Stomach smooth muscle (tissue), 2 donors: ENCODE results near the gene UBE3A.

ENCODE experiments used
- H3K27ac ChIP-seq: one replicate; pipeline ENCODE4 v1.7.0; 2013; ENCODE audit warnings: mild to moderate bottlenecking, low read length, inconsistent platforms
- H3K27me3 ChIP-seq, 2 donors: one replicate each; pipeline ENCODE4 v1.7.0; 2013; ENCODE audit warnings: low read length in 2 of 2; ENCODE audit not compliant: insufficient read depth in 2 of 2, control insufficient read depth in 1 of 2
- H3K36me3 ChIP-seq, 2 donors: one replicate each; pipeline ENCODE4 v1.7.0; 2013; ENCODE audit warnings: low read length in 2 of 2; ENCODE audit not compliant: control insufficient read depth in 2 of 2, insufficient read depth in 2 of 2
- H3K4me1 ChIP-seq: one replicate; pipeline ENCODE4 v1.7.0; 2013; ENCODE audit warnings: low read length; ENCODE audit not compliant: control insufficient read depth, insufficient read depth
- H3K4me3 ChIP-seq, 2 donors: one replicate each; pipeline ENCODE4 v1.7.0; 2013; ENCODE audit warnings: low read length in 2 of 2
- H3K9ac ChIP-seq, 2 donors: one replicate each; pipeline ENCODE4 v1.7.0; 2013; ENCODE audit warnings: low read length in 2 of 2, mild to moderate bottlenecking in 1 of 2
- H3K9me3 ChIP-seq, 2 donors: one replicate each; pipeline ENCODE4 v1.7.0; 2013; ENCODE audit warnings: low read length in 2 of 2; ENCODE audit not compliant: control insufficient read depth in 2 of 2
- donor health status: healthy.
- donor health status: Pancreatic carcinoma.

UBE3A gene

DNA sequence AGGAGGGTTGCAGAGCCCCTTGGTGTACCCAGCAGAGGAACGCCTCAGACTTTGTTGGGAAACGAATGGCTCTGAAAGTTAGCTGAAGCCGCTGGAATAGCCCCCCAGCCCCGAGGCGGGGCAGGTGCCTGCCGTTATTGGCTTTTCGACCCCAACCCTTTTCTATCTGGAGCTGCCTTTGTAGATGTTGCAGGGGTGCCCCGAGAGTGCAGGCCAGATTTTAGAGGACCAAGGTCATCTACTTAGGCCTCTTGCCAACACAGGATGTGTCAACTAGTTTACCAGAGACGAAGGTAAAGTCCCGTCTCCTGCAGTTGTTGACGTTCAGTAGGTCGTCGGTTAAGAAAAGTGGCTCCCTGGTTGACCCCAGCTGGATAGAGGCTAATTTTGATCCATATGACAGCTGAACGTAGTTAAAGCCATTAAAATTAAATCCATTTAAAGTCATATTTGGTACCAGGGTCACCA lies 579 bp upstream of the UBE3A start:
- no peaks in the 10 kb centered on the region for H3K36me3 ChIP-seq
- H3K27me3 ChIP-seq, result no peaks in the 10 kb centered on the region
- H3K9me3 ChIP-seq, result no peaks in the 10 kb centered on the region
- H3K9ac ChIP-seq, result peak overlapping the region; percentile 83 to 91
- peak overlapping the region; percentile 84 for H3K27ac ChIP-seq
- H3K4me3 ChIP-seq, result peak overlapping the region; percentile 75 to 83
- H3K4me1 ChIP-seq, result peaks cover 5% of the 10 kb centered on the region

DNA sequence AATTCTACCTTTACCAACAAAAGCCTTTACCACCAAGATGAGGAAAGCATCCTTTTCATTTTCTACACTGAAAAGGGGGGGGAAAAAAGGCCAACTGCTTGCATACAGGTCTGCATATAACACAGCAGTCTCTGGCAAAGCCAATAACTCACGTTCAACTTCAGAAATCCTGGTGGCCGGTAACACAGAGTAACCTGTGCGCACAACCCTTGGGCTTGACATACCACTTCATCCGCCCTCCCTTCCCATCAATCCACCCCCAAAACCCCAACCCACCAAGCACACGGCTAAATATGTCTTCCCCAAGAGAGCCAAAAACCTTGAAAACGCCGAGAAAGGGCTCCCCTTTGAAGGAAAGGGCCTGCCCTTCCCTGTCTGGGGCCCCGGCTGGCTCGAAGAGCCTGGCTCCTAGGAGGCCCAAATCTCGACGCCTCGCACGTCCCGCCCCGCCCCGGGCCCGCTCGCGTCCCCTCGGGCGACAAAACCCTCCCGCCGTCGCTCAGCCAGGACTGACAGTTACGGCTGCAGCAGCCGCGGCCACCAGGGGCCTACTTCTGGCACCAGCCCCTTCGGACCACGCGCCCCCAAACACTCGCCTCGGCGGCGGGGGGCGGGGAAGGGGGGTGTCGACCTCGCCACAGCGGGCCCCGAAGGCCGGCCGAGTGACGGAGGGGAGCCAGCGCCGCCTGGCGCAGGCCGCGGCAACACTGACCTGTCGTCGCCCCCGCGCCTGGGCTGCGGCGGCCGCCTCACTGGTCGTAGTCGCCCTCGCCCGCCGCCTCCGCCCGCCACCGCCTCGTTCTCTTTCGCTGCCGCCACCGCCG lies 835 bp downstream of the UBE3A start:
- Histone ChIP-seq H3K27ac (peak overlapping the region; percentile 89), H3K36me3 (no peaks in the 10 kb centered on the region), H3K9me3 (no peaks in the 10 kb centered on the region), H3K4me1 (peaks cover 5% of the 10 kb centered on the region), H3K9ac (peak overlapping the region; percentile 86 to 88), H3K27me3 (no peaks in the 10 kb centered on the region), H3K4me3 (peak overlapping the region; percentile 78 to 83)

DNA sequence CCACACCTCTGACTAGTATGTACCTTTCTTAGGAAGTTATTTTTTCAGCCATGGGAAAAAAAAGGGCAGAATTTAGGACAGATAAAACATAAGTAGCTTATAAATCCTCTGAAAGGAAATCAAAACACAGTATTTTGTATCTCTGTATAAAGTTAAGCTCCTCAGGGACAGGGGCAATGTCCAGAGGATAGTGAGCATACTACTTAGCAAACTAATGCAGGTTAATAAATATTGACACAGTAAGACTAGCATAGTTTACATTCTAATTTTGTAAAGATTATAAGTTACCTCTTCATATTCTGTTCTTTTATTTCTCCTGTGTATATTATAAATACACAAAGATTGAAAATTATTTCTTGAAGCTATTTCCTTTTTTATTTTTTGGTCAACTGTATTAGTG lies 2.1 kb downstream of the UBE3A start:
- H3K27ac ChIP-seq, result no peak overlapping the region
- no peaks in the 10 kb centered on the region for H3K9me3 ChIP-seq
- H3K27me3 ChIP-seq, result no peaks in the 10 kb centered on the region
- H3K36me3 ChIP-seq, result no peaks in the 10 kb centered on the region
- peak overlapping the region in 1 of 2 donors; percentile 78 for H3K4me3 ChIP-seq
- peak overlapping the region in 1 of 2 donors; percentile 88 for H3K9ac ChIP-seq
- H3K4me1 ChIP-seq, result peaks cover 8% of the 10 kb centered on the region

DNA sequence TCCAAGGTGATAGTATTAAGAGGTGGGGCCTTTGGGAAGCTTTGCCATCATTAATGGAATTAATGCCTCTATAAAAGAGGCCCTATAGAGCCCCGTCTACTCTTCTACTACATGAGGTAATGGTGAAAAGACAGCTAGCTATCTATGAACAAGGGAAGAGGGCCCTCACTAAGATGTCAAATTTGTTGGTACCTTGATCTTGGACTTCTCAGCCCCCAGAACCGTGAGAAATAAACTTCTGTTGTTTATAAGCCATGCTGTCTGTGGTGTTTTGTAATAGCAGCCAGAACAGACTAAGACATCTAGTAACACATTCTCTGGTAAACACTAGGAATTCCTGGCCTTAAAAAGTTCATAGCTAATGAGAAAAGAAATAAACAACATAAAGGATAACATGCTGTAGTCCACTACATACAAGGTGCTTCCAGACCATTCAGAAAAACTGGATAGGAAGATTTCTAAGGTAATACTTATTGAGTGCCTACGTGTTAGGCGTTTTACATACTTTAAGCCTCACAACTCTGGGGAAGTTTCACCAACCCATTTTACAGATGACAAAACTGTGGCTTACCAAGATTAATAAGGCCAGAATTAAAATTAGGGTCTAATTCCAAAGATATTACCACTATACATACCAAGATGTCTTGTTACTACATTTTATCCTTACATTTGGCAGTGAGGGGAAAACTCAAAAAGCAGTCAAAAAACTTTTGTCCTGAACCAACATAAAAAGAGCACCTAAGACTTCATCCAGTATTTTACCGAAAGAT lies 3.2 kb downstream of the UBE3A start:
- no peaks in the 10 kb centered on the region for H3K9me3 ChIP-seq
- no peak overlapping the region for H3K9ac ChIP-seq
- H3K4me3 ChIP-seq, result peak overlapping the region in 1 of 2 donors; percentile 35
- no peaks in the 10 kb centered on the region for H3K36me3 ChIP-seq
- H3K4me1 ChIP-seq, result peaks cover 8% of the 10 kb centered on the region
- no peak overlapping the region for H3K27ac ChIP-seq
- H3K27me3 ChIP-seq, result no peaks in the 10 kb centered on the region

DNA sequence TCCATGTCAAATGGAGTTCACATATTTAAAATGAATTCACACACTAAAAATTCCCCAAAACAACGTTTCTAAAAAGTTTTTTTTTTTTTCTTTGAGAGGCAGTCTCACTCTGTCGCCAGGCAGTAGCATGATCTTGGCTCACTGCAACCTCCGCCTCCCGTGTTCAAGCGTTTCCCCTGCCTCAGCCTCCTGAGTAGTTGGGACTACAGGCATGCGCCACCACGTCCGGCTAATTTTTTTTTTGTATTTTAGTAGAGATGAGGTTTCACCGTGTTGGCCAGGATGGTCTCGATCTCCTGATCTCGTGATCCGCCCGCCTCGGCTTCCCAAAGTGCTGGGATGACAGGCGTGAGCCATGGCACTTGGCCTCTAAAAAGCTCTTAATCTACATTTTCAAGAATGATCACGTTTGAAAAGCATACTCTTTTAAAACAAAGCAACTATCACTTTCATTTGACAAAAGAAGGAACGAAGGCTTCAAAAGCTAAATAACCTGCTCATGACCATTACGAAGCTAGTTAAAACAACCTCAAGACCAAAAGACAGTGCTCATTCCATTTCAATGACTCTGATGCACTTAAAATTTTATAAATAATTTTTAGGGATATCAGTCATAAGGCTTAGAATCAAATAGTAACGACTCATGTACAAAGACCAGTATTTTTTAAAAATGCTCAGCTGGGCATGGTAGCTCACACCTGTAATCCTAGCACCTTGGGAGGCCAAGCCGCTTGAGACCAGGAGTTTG lies 5.5 kb downstream of the UBE3A start:
- no peaks in the 10 kb centered on the region for H3K27me3 ChIP-seq
- H3K9ac ChIP-seq, result no peak overlapping the region
- H3K9me3 ChIP-seq, result no peaks in the 10 kb centered on the region
- H3K36me3 ChIP-seq, result no peaks in the 10 kb centered on the region
- peaks cover 5% of the 10 kb centered on the region for H3K4me1 ChIP-seq
- H3K4me3 ChIP-seq, result no peak overlapping the region
- no peak overlapping the region for H3K27ac ChIP-seq

DNA sequence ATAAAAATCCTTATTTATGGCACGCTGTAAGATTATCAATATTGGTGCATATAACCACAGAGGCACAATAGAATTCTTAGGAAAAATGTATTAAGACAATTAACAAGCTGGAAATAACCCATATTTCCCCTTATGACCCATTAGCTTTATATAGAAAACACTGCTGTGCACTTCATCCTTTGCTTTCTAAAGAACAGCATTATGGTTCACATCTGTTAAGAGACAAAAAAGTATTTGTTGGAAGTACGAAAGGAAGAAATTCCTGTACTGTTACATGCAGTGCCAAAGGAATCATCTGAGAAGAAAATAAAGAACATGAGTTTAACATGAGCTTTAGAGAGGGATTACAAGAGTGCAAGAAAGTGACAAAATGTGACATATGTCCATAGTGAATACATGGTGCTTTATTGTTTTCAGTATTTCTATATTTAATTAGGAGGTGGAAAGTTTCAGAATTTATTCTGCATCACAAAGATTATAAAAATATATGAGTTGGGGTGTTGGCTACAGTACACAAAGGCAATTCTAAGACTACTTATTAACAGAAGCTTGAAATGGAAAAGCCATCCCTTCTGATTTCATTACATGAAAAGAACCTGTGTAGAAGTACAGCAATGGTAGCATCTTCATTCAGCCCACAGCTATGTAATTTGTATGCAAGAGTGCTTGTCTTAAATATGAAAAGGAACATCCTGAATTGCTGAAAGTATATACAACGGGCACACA lies 6.8 kb downstream of the UBE3A start:
- H3K4me1 ChIP-seq, result peaks cover 3% of the 10 kb centered on the region
- H3K27ac ChIP-seq, result no peak overlapping the region
- no peaks in the 10 kb centered on the region for H3K27me3 ChIP-seq

DNA sequence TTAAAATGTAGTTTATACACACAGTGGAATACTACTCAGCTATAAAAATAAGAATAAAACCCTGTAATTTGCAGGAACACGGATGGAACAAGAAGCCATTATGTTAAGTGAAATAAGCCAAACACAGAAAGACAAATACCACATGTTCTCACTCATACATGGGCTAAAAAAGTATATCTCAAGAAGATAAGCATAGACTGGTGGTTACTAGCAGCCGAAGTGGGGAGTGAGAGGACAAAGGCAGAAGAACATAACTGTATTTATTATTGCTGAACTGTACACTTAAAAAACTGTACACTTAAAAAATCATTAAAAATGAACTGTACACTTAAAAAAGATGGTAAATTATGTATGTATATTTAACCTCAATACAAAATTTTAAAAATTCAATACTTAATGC lies 11.0 kb downstream of the UBE3A start:
- H3K9ac ChIP-seq, result no peak overlapping the region
- H3K4me1 ChIP-seq, result peaks cover 3% of the 10 kb centered on the region
- H3K36me3 ChIP-seq, result no peaks in the 10 kb centered on the region
- H3K27me3 ChIP-seq, result no peaks in the 10 kb centered on the region
- no peaks in the 10 kb centered on the region for H3K9me3 ChIP-seq
- H3K4me3 ChIP-seq, result no peak overlapping the region
- no peak overlapping the region for H3K27ac ChIP-seq

More for the DNA sequence above, 6.8 kb downstream of the UBE3A start:
- H3K36me3 ChIP-seq, result no peaks in the 10 kb centered on the region
- H3K9ac ChIP-seq, result no peak overlapping the region
- no peaks in the 10 kb centered on the region for H3K9me3 ChIP-seq
- H3K4me3 ChIP-seq, result no peak overlapping the region

DNA sequence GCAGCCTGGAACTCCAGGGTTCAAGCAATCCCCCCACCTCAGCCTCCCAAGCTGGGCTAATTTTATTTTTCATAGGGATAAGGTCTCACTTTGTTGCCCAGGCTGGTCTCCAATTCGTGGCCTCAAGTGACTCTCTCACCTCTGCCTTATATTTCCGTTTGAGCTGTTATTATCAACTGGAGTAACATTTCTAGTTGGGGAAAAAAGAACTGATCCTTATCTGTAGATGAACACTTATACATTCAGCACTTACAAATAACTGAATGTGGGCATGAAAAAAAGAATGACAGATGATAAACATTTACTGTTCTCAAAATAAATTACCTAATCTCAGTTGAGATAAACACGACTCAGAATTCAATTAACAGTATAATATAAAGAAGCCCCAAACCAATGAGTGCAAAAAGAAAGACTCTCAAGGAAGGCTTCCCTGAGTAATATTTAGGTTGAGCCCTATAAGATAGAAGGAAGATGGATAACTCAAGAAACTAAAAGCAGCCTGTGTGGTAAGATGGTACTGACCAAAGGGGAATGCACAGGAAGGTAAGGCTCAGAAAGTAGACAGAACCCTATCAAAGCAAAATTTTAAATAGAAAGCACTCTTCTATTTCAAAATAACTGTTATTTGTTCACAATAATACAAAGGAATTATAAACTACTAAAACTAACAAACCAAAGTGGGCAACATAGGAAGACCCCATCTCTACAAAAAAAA lies 11.8 kb downstream of the UBE3A start:
- Histone ChIP-seq H3K4me3 (no peak overlapping the region), H3K9ac (no peak overlapping the region), H3K9me3 (no peaks in the 10 kb centered on the region), H3K36me3 (no peaks in the 10 kb centered on the region), H3K4me1 (no peaks in the 10 kb centered on the region), H3K27ac (no peak overlapping the region), H3K27me3 (no peaks in the 10 kb centered on the region)

DNA sequence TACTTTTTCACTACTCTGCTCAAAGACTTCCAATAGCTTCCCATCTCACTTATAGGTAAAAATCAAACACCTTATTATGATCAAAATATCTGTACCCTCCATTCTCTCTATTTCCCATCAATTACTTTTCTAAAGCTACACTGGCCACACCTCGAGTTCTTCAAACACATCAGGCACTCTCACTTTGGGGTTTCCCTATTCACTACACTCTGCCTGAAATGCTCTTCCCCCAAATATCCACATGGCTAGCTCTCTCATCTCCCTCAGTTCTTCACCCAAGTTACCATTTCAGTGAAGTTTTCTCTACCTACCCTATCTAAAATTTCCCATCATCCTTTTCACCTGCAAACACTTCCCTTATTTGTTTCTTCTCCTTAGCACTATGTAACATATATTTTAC lies 14.8 kb downstream of the UBE3A start:
- Histone ChIP-seq H3K27ac (no peak overlapping the region), H3K4me3 (no peak overlapping the region), H3K9ac (no peak overlapping the region), H3K36me3 (no peaks in the 10 kb centered on the region), H3K4me1 (no peaks in the 10 kb centered on the region), H3K9me3 (peaks cover 0 to 3% of the 10 kb centered on the region in 2 donors), H3K27me3 (no peaks in the 10 kb centered on the region)
